Left colon (tissue), 2 donors: Measurements from ENCODE around the gene STK25. TPM values are rescaled to one million over a fixed set of nuclear protein-coding genes. Genes with fewer than 3 reads are reported as not detected.
"Not testable (repeated sequence)": the region's sequence is repeated elsewhere in the genome, so short reads cannot be mapped to it uniquely, and the experiment has no call there.

Source experiments
- ATAC-seq: fragments of 200-7000 bp; cut with Tn5 transposase; one replicate; pipeline ENCODE4 v1.9.1; 2020; ENCODE audit warnings: mild to moderate bottlenecking, moderate library complexity
- DNase-seq, 2 donors: peaks; one replicate each; pipeline ENCODE4 v3.0.0-alpha.2; 2020
- intact Hi-C, 2 donors: fragments of 100-400 bp; cut with DNase I in 1 of 2; cut with micrococcal nuclease in 1 of 2; formaldehyde crosslinking; loops; one replicate each; pipeline versions ENCODE4 v1.11.2 to v1.14.0; 2022; cut with DNase I, micrococcal nuclease
- microRNA-seq, 2 donors: library from miRNA; unstranded; fragments of <30 nt; microRNA quantifications; one replicate each; pipeline versions ENCODE4 v1.1.0 to v1.2.0, GENCODE V29; 2020
- total RNA-seq, 2 donors: library from RNA; stranded (reverse); fragmentation: NEBNext Ultra II Directional; extraction: Animal tissue kit (Norgen Biotek cat#: 25700); gene quantifications; one replicate each; pipeline ENCODE4 v1.2.1, GENCODE V29; 2021
- donor health status: DM: no; HTN: no; CAD: no.
- donor health status: DM: yes; HTN: yes; CAD: no.

The STK25 gene
- total RNA-seq, 2 donors from 2014 or later: 118 to 119 TPM

GRCh38 chr2:241451840-241452506 lies 56.4 kb downstream of the STK25 start:
- ATAC-seq (no peak), DNase-seq (no peak)
- intact Hi-C loops: no loop called here

- intact Hi-C loops, DNase-seq, ATAC-seq: not testable (repeated sequence)
These were observed 58.3 kb downstream of the STK25 start for GRCh38 chr2:241450092-241450491.

DNA sequence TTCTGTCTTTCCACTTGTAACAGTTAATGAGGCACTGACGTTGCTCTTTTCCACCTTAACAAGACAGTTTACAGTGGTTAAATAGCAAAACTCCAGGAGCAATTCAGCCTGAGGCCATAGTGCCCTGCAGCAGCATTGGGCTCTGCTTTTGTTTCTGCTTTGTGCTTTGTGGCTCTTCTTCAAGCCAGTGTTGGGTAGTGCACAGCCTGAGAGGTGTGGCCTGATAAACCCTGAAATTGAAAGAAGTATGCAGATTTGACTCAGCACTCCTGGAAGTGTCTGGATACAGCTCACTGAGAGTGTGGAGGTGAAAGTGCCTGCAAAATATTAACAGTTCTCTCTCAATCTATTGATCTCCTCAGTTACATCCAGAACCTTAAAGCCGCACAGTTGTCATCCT lies 63.0 kb downstream of the STK25 start:
- DNase-seq (no peak), ATAC-seq (no peak)
- intact Hi-C loops: no loop called here

DNA sequence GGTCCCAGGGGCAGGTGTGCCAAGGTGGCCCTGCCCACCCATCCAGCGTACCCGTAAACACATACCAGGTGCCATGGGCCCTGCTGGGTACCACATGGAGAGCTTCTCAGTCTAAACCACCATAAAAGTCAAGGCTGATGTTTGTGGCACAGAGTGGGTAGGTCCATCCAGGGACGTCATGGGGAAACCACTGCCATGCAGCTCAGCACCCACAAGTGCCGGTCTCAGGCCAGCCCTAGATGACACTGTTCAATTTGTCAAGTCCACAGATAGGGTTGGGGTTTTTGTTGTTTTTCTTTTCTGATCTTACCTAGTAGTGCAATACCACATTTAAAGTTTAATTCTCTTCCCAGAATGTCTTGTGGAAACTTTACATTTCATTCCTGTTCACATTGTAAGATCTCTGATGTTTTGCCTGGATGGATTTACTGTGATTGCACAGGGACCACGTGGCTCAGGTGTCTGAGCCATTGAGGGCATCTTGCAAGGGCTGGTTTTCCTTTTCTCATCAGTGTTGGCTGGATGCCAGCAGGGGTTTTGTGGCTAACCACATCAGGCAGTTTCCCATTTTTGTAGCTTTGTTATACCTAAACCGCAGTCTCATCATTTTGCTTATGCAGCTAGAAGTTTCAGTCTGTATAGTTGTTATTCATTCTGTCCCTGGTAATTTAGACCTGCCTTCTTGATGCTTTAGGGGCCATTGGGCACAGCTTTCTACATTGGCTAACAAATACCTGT lies 64.7 kb downstream of the STK25 start:
- ATAC-seq (no peak), DNase-seq (peak in 1 of 2 donors; percentile 73)
- intact Hi-C loops: no loop called here

Small RNA genes within 50 kb of the gene (microRNA-seq; reads per million reads assigned to microRNA genes)
- gene MIR3133: 0 reads per million in 2 donors

Other genes starting within 250 kb of the STK25 start
- gene HDLBP, start 192.9 kb downstream of the STK25 start, total RNA-seq: 100 to 1,000 TPM; 390 to 417 TPM
- 100 to 1,000 TPM; 245 to 254 TPM for gene SEPTIN2, start 192.7 kb downstream of the STK25 start, total RNA-seq
- 100 to 1,000 TPM; 126 to 138 TPM for gene FARP2, start 152.3 kb downstream of the STK25 start, total RNA-seq
- gene BOK, start 50.2 kb upstream of the STK25 start, total RNA-seq: 10 to 100 TPM; 10.3 to 14.2 TPM
- gene THAP4, start 128.6 kb upstream of the STK25 start, total RNA-seq: 10 to 100 TPM; 86.0 to 86.7 TPM
- 10 to 100 TPM; 90.0 to 95.9 TPM for gene ATG4B, start 129.1 kb upstream of the STK25 start, total RNA-seq
- 10 to 100 TPM; 13.4 to 23.7 TPM for gene DTYMK, start 178.2 kb upstream of the STK25 start, total RNA-seq
- 10 to 100 TPM; 26.7 to 27.6 TPM for gene ING5, start 193.5 kb upstream of the STK25 start, total RNA-seq
- 10 to 100 TPM; 72.8 to 75.3 TPM for gene D2HGDH, start 226.0 kb upstream of the STK25 start, total RNA-seq